LNCAP (cell line): ENCODE data around the gene ID1.

Experiments
- CTCF ChIP-seq: fragments of 450-650 bp; IDR thresholded peaks from 2 replicates; pipeline ENCODE4 v1.5.1; 2017; ENCODE audit warnings: mild to moderate bottlenecking

ID1 gene

GRCh38 chr20:31578448-31579138, 26.5 kb upstream of the ID1 start:
- TF ChIP-seq CTCF = no peak

- no peak for TF ChIP-seq CTCF
Measured at GRCh38 chr20:31579245-31579644, 25.8 kb upstream of the ID1 start.

GRCh38 chr20:31580706-31581105, 24.4 kb upstream of the ID1 start:
- no peak for TF ChIP-seq CTCF

- TF ChIP-seq CTCF = no peak
Measured at GRCh38 chr20:31581391-31581790, 23.7 kb upstream of the ID1 start.

GRCh38 chr20:31587545-31588389, 17.3 kb upstream of the ID1 start:
- no peak for TF ChIP-seq CTCF

GRCh38 chr20:31590717-31591225, 14.3 kb upstream of the ID1 start:
- TF ChIP-seq CTCF = no peak

GRCh38 chr20:31593221-31594001, 11.7 kb upstream of the ID1 start:
- TF ChIP-seq CTCF = no peak
